SK-N-MC (cell line): Measurements from ENCODE around the gene CHST4.

Source experiments
- EZH2 ChIP-seq: fragments of 200-600 bp; sonication (generic); IDR thresholded peaks from one replicate; pipeline ENCODE4 v1.6.1; 2017; ENCODE audit warnings: antibody characterized with exemption
- POLR2AphosphoS5 ChIP-seq: IDR thresholded peaks from 2 replicates; pipeline ENCODE4 v1.6.1; 2012; ENCODE audit warnings: mild to moderate bottlenecking, low read depth, low read length, borderline replicate concordance

DNA sequence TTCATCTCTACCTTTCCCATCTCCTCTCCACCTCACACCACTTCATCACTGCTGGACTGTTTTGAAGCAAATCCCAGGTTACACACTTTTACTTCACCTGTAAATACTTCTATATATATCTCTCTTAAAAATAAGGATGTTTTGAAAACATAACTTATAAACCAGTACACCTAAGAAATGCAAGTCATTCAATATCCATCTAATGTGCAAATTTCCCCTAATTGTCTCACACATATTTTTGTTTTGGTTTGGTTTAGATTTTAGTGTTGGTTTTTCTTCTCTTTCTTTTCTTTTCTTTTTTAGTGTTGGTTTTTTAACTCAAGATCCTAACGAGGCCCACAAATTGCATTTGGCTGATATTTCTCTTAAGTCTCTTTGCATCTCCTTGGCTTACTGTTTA is 19.2 kb upstream of the CHST4 start:
- no peak for TF ChIP-seq EZH2
- TF ChIP-seq POLR2AphosphoS5 = no peak
